Neural crest cell (in vitro differentiated cells): Measurements from ENCODE around the gene RAPGEF5. TPM values are rescaled to one million over a fixed set of nuclear protein-coding genes. Genes with fewer than 3 reads are reported as not detected.

ENCODE experiments used
- DNase-seq: peaks from one replicate; pipeline ENCODE4 v3.0.0; 2021; ENCODE audit warnings: low read depth, mixed read lengths, low spot score
- H3K27ac Mint-ChIP-seq: one replicate; pipeline ENCODE4 v1.8.0; 2021; ENCODE audit warnings: mild to moderate bottlenecking, mixed read lengths; ENCODE audit not compliant: unreplicated experiment
- H3K27me3 Mint-ChIP-seq: 2 replicates; pipeline ENCODE4 v1.8.0; 2021; ENCODE audit warnings: low read depth, mild to moderate bottlenecking, mixed read lengths
- H3K36me3 Mint-ChIP-seq: 2 replicates; pipeline ENCODE4 v1.8.0; 2021; ENCODE audit warnings: low read depth, mild to moderate bottlenecking, mixed read lengths
- H3K4me1 Mint-ChIP-seq: 2 replicates; pipeline ENCODE4 v1.8.0; 2021; ENCODE audit warnings: mixed read lengths
- H3K4me3 Mint-ChIP-seq: one replicate; pipeline ENCODE4 v1.8.0; 2021; ENCODE audit warnings: mild to moderate bottlenecking, mixed read lengths
- H3K9me3 Mint-ChIP-seq: 2 replicates; pipeline ENCODE4 v1.8.0; 2021; ENCODE audit warnings: mixed read lengths
- total RNA-seq: library from RNA; stranded (reverse); gene quantifications from 2 replicates; pipeline ENCODE4 v1.2.1, GENCODE V29; 2021
- TF ChIP-seq, protein P1 (sequence below): fragments of 200-600 bp; sonication (generic); conservative IDR thresholded peaks from 2 replicates; pipeline ENCODE4 v1.5.0; 2021; ENCODE audit warnings: antibody characterized with exemption, mild to moderate bottlenecking

Gene RAPGEF5
- total RNA-seq, 1 donor from 2014 or later = 6.0 TPM

- Mint-ChIP-seq H3K4me1 (peaks cover 65% of the 10 kb centered on the region), H3K4me3 (no peak overlapping the region), H3K9me3 (no peaks in the 10 kb centered on the region), H3K27me3 (no peaks in the 10 kb centered on the region), H3K27ac (no peak overlapping the region), H3K36me3 (no peaks in the 10 kb centered on the region)
- TF ChIP-seq, protein P1, sequence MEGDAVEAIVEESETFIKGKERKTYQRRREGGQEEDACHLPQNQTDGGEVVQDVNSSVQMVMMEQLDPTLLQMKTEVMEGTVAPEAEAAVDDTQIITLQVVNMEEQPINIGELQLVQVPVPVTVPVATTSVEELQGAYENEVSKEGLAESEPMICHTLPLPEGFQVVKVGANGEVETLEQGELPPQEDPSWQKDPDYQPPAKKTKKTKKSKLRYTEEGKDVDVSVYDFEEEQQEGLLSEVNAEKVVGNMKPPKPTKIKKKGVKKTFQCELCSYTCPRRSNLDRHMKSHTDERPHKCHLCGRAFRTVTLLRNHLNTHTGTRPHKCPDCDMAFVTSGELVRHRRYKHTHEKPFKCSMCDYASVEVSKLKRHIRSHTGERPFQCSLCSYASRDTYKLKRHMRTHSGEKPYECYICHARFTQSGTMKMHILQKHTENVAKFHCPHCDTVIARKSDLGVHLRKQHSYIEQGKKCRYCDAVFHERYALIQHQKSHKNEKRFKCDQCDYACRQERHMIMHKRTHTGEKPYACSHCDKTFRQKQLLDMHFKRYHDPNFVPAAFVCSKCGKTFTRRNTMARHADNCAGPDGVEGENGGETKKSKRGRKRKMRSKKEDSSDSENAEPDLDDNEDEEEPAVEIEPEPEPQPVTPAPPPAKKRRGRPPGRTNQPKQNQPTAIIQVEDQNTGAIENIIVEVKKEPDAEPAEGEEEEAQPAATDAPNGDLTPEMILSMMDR = no peak
- no peak for DNase-seq
These were observed 143.0 kb downstream of the RAPGEF5 start for GRCh38 chr7:22214000-22214399.

DNA sequence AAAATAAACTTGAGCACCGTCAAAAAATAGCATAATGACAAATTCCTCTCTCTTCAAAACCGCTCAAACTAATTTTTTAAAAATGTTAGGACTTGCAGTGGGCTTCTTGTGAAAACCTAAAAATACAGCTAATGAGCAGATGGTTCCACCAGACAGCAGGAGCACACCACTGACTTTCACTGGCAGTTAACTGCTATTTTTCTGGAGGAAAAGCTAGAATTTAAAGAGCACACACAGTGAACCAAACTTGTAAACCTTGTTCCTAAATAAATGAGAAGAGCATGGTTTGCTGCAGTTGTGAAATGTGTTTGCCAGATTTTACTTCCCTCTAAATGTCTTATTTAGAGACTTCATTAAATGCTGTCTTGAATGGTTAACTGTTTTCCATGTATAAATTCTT, 143.9 kb downstream of the RAPGEF5 start:
- TF ChIP-seq, protein P1 = no peak
- Mint-ChIP-seq H3K27ac (no peak overlapping the region), H3K27me3 (no peaks in the 10 kb centered on the region), H3K4me3 (no peak overlapping the region), H3K36me3 (no peaks in the 10 kb centered on the region), H3K9me3 (no peaks in the 10 kb centered on the region), H3K4me1 (peaks cover 63% of the 10 kb centered on the region)
- no peak for DNase-seq

DNA sequence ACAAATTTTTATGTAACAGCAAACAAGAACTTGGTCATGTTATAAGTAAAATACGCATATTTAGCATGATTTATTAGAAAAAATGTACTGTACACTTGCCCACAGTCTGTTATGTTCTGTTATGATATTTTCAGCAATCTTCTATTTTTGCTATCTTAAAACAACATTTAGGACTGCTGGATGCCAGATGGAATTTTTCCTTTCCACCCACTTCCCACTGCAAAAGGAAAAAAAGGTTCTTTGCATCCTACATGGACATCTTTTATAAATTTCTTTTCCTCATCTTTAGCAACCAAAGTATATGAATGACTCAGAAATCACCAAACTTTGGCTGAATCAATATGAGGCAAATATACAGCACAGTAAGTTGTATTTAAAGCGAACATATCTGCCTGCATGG, 146.0 kb downstream of the RAPGEF5 start:
- H3K27ac Mint-ChIP-seq = no peak overlapping the region
- peaks cover 56% of the 10 kb centered on the region for H3K4me1 Mint-ChIP-seq
- H3K9me3 Mint-ChIP-seq = no peaks in the 10 kb centered on the region
- no peak overlapping the region for H3K4me3 Mint-ChIP-seq
- DNase-seq = no peak
- H3K36me3 Mint-ChIP-seq = no peaks in the 10 kb centered on the region
- no peaks in the 10 kb centered on the region for H3K27me3 Mint-ChIP-seq
- TF ChIP-seq, protein P1 = no peak

- Mint-ChIP-seq H3K9me3 (no peaks in the 10 kb centered on the region), H3K36me3 (no peaks in the 10 kb centered on the region), H3K4me3 (no peak overlapping the region), H3K27me3 (no peaks in the 10 kb centered on the region), H3K4me1 (peaks cover 55% of the 10 kb centered on the region), H3K27ac (no peak overlapping the region)
- TF ChIP-seq, protein P1 = no peak
- DNase-seq = no peak
These were observed 146.6 kb downstream of the RAPGEF5 start for GRCh38 chr7:22210355-22210754.

DNA sequence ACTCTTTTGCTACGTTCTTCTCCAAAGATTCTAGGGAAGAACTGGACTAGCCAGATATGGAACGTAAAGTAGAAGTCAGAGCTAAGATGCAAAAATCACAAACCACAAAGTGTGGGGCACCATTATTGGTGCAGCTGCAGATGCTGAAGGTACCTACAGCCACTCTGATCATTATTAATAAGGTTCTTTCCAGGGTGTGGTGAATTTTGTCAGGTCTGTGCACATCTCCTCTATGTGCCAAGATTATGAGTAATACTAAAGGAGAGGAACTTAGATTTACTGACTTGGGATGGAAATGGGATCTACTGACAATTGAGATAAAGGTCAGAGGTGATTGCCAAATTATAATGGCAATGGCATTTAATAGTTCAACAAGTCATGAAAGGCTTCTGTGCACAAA, 148.2 kb downstream of the RAPGEF5 start:
- Mint-ChIP-seq H3K36me3 (no peaks in the 10 kb centered on the region), H3K9me3 (no peaks in the 10 kb centered on the region), H3K4me3 (no peak overlapping the region), H3K27me3 (no peaks in the 10 kb centered on the region), H3K4me1 (peaks cover 46% of the 10 kb centered on the region), H3K27ac (no peak overlapping the region)
- TF ChIP-seq, protein P1 = no peak
- DNase-seq = no peak
